OCI-LY7 (cell line): ENCODE data around the gene OPRL1. TPM values are rescaled to one million over a fixed set of nuclear protein-coding genes. Genes with fewer than 3 reads are reported as not detected.

Experiments
- BruUV-seq: library from RNA; stranded (reverse); fragments of 400-500 nt; replicated peaks from 2 replicates; lab custom pipeline; 2021; lab: Mats Ljungman, UMichigan
- CTCF ChIA-PET: fragments of 300-600 bp; sonication (Branson Sonifier 250); formaldehyde crosslinking; loops from one replicate; lab custom pipeline; 2022; ENCODE audit warnings: antibody characterized with exemption; ENCODE audit not compliant: unreplicated experiment; lab: Charles Lee
- POLR2A ChIA-PET: fragments of 300-600 bp; sonication (Branson Sonifier 250); formaldehyde crosslinking; loops from one replicate; lab custom pipeline; 2022; ENCODE audit warnings: antibody characterized with exemption; lab: Charles Lee
- DNase-seq: peaks from one replicate; pipeline ENCODE4 v3.0.0-alpha.2; 2015; ENCODE audit warnings: low spot score
- H2AFZ ChIP-seq: fragments of 200-600 bp; sonication (generic), shearing (Covaris generic); 2 replicates; pipeline ENCODE4 v1.6.1; 2014; ENCODE audit warnings: mild to moderate bottlenecking, antibody characterized with exemption, low read length, moderate library complexity
- H3K27ac ChIP-seq: fragments of 200-600 bp; sonication (generic); 2 replicates; pipeline ENCODE4 v1.5.1; 2014; ENCODE audit warnings: mixed run types, low read depth, mild to moderate bottlenecking, moderate library complexity, low read length, inconsistent platforms; ENCODE audit not compliant: poor library complexity, severe bottlenecking
- H3K36me3 ChIP-seq: fragments of 200-600 bp; sonication (generic); 2 replicates; pipeline ENCODE4 v1.6.1; 2014; ENCODE audit warnings: mild to moderate bottlenecking, antibody characterized with exemption, low read length, moderate library complexity, mixed read lengths; ENCODE audit not compliant: insufficient read depth
- H3K4me1 ChIP-seq: fragments of 200-600 bp; sonication (generic); 2 replicates; pipeline ENCODE4 v1.5.1; 2014; ENCODE audit warnings: mild to moderate bottlenecking, low read length; ENCODE audit not compliant: insufficient read depth, poor library complexity, severe bottlenecking
- H3K4me2 ChIP-seq: fragments of 200-600 bp; sonication (generic); 2 replicates; pipeline ENCODE4 v1.6.1; 2014; ENCODE audit warnings: mild to moderate bottlenecking, low read length
- H3K4me3 ChIP-seq: fragments of 200-600 bp; sonication (generic); 2 replicates; pipeline ENCODE4 v1.5.1; 2014; ENCODE audit warnings: mild to moderate bottlenecking, low read depth, low read length; ENCODE audit not compliant: poor library complexity, severe bottlenecking
- H3K79me2 ChIP-seq: fragments of 200-600 bp; sonication (generic); 2 replicates; pipeline ENCODE4 v1.6.1; 2016; ENCODE audit warnings: low read depth, mild to moderate bottlenecking, low read length, moderate library complexity, mixed read lengths; ENCODE audit not compliant: insufficient read depth
- H3K9me2 ChIP-seq: fragments of 200-600 bp; sonication (generic); 2 replicates; pipeline ENCODE4 v1.6.1; 2016; ENCODE audit warnings: mild to moderate bottlenecking, low read length, mixed read lengths; ENCODE audit not compliant: insufficient read depth
- H3K9me3 ChIP-seq: fragments of 200-600 bp; sonication (generic); 2 replicates; pipeline ENCODE4 v1.6.1; 2014; ENCODE audit warnings: mild to moderate bottlenecking, mixed run types, low read length, mixed read lengths
- H4K20me1 ChIP-seq: fragments of 200-600 bp; sonication (generic); 2 replicates; pipeline ENCODE4 v1.6.1; 2014; ENCODE audit warnings: mild to moderate bottlenecking, antibody characterized with exemption, low read length, moderate library complexity, mixed read lengths; ENCODE audit not compliant: insufficient read depth
- CTCF ChIP-seq: fragments of 200-600 bp; sonication (generic); conservative IDR thresholded peaks from 2 replicates; pipeline ENCODE4 v1.5.1; 2014; ENCODE audit warnings: mild to moderate bottlenecking, antibody characterized with exemption, low read length, moderate library complexity, mixed read lengths
- EZH2phosphoT487 ChIP-seq: fragments of 200-600 bp; sonication (generic); IDR thresholded peaks from 2 replicates; pipeline ENCODE4 v1.6.1; 2018; ENCODE audit warnings: low read depth, borderline replicate concordance, mild to moderate bottlenecking, mixed run types, antibody characterized with exemption, low read length, moderate library complexity, mixed read lengths
- intact Hi-C: fragments of 100-400 bp; cut with micrococcal nuclease; formaldehyde crosslinking; loops from one replicate; pipeline ENCODE4 v1.10.0; 2022; ENCODE audit not compliant: unreplicated experiment
- total RNA-seq, 2 experiments: library from RNA; depleted of rRNA in 1 of 2; stranded (reverse); fragments of >200 nt in 1 of 2; shearing (Covaris generic) in 1 of 2; gene quantifications; 2 replicates each; pipeline ENCODE4 v1.2.3, GENCODE V29; 2014 to 2022

Gene OPRL1
- total RNA-seq, 2 experiments from 2014 or later: 6.4 to 7.6 TPM

DNA sequence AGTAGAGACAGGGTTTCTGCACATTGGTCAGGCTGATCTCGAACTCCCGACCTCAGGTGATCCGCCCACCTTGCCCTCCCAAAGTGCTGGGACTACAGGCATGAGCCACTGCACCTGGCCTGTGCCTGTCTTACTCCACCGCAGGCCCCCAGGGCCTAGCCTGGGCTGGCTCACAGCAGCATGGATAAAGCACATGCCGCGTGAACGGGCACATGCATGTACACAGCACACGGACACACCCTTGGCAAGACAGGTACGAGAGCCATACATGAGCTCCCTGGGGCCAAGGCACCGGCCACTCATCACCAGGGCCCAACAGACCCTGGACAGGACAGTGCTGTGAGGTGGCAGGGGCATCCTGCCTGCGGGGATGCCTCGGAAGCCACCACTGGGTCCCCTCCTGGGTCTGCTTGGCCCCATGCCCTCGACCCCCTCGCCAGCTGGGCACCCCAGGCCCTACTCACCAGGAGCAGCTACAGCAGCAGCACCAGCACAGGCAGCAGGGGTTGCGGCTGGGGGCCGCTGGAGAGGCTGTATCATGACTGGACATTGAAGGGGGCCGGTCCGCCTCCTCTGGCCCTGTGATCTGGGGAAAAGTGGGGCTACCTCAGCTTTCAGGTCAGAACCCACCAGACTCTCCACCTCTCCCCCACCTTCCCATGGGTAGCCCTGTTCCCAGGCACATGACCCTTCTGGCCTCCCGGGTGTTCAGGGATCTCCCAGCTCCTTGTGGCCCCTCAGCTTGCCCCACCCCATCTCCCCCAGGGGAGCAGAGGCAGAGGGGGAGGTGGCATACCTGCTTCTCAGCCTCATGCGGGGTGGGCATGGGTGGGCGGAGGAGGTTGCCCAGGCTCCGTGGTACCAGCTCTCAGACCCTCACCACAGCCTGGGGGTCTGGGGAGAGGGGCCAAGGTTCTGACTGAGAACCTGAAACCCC lies 3.6 kb upstream of the OPRL1 start:
- peak overlapping the region; percentile 97 for H3K27ac ChIP-seq
- DNase-seq: no peak
- H3K9me2 ChIP-seq: no peaks in the 10 kb centered on the region
- ChIA-PET CTCF (no interaction called here), POLR2A (interaction anchor here (1.0 to 1.6 kb wide), 2 partner anchors 10 to 22 kb away, joined by 3 read pairs; no protein-coding TSS in a partner anchor)
- intact Hi-C loops: loop anchor here (5.0 kb wide), 2 partner anchors 94 to 449 kb away; partner anchors contain the start of genes GMEB2 and PRPF6
- TF ChIP-seq EZH2phosphoT487 (no peak), CTCF (no peak)
- H3K36me3 ChIP-seq: peaks cover 43% of the 10 kb centered on the region; the same call in 1 of the 2 replicates
- peak overlapping the region; percentile 90 for H3K4me2 ChIP-seq
- no peaks in the 10 kb centered on the region for H3K9me3 ChIP-seq
- H3K79me2 ChIP-seq: peaks cover 13% of the 10 kb centered on the region; the same call in 1 of the 2 replicates
- BruUV-seq: no TSS peak
- H2AFZ ChIP-seq: no peak overlapping the region
- H3K4me3 ChIP-seq: peak overlapping the region; percentile 94
- H3K4me1 ChIP-seq: peaks cover 43% of the 10 kb centered on the region
- no peaks in the 10 kb centered on the region for H4K20me1 ChIP-seq

DNA sequence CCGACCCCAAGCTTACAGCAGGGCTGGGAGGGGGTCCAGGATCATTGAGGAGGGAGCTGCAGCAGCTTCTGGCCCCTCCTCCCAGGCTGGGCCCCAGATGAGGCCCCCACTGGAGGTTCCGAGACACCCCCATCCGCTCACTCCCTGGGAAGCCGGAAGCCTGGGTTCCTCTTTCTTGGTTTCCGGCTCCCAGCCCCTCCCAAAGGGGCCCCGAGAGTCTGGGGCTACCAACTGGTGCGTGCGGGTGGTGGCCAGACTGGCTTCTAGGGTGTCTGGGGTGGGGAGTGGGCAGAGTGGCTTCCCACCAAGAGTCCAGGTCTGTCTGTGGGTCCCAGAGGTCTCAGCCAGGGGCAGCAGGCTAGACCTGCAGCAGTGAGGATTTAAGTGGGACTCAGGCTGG lies 2.8 kb upstream of the OPRL1 start:
- BruUV-seq: no TSS peak
- ChIA-PET POLR2A (interaction anchor here (1.6 kb wide), 1 partner anchor 11 kb away, joined by 3 read pairs; no protein-coding TSS in a partner anchor), CTCF (no interaction called here)
- Histone ChIP-seq H3K4me2 (peak overlapping the region; percentile 90), H2AFZ (no peak overlapping the region), H3K79me2 (peaks cover 13% of the 10 kb centered on the region; the same call in 1 of the 2 replicates), H3K4me3 (peak overlapping the region; percentile 94), H3K4me1 (peaks cover 37% of the 10 kb centered on the region), H3K27ac (peak overlapping the region; percentile 97), H3K9me3 (no peaks in the 10 kb centered on the region), H3K9me2 (no peaks in the 10 kb centered on the region), H3K36me3 (peaks cover 39% of the 10 kb centered on the region; the same call in 1 of the 2 replicates), H4K20me1 (no peaks in the 10 kb centered on the region)
- intact Hi-C loops: loop anchor here (5.0 kb wide), 2 partner anchors 95 to 450 kb away; partner anchors contain the start of genes GMEB2 and PRPF6
- TF ChIP-seq EZH2phosphoT487 (no peak), CTCF (no peak)
- peak; percentile 82 for DNase-seq
